Measurements from ENCODE around the gene B4GALT2. TPM values are rescaled to one million over a fixed set of nuclear protein-coding genes. Genes with fewer than 3 reads are reported as not detected.
A peak's percentile ranks its signal among the peaks of the same experiment; 100 is the strongest.

Gene B4GALT2
- total and polyA plus RNA-seq, 2 of the 8 experiments (the other 6 are each of a cell fraction or from before 2014, with no cell fraction given) = 56.5 to 121 TPM

GRCh38 chr1:43932786-43933385 is 46.1 kb upstream of the B4GALT2 start:
- H3K18ac ChIP-seq (ENCODE audit: extremely low read depth, low read length) = peak overlapping the region; percentile 41; the same call in 1 of the 2 replicates
- H3K9me3 ChIP-seq (ENCODE audit: insufficient read depth in 2 of 2, low read depth in 1 of 2, low read length in 1 of 2) = no peaks in the 10 kb centered on the region
- H3K79me1 ChIP-seq (ENCODE audit: low read depth, low read length) = no peaks in the 10 kb centered on the region
- H3K4ac ChIP-seq (replicated peaks; ENCODE audit: insufficient read length, low read depth, low read length) = peak overlapping the region; percentile 62
- peak overlapping the region; percentile 20 for H3K14ac ChIP-seq (ENCODE audit: insufficient read length)
- peak overlapping the region; percentile 6; the same call in 1 of the 2 replicates for H2AK5ac ChIP-seq (ENCODE audit: low read depth, low read length)
- H3K79me2 ChIP-seq (ENCODE audit: control insufficient read depth in 1 of 2, insufficient read depth in 2 of 2, low read length in 2 of 2) = no peaks in the 10 kb centered on the region
- no peak overlapping the region for H2BK120ac ChIP-seq (replicated peaks; ENCODE audit: low read depth, low read length)
- H2BK20ac ChIP-seq (ENCODE audit: low read length) = 0 out of 2 replicates have a peak overlapping the region, but pooled peaks have one; percentile 35
- DNase-seq (ENCODE audit: low read depth in 1 of 2, low spot score in 2 of 2) (no peak), FAIRE-seq (no peak)
- WGBS, 2 experiments (ENCODE audit: extremely low coverage in 1 of 2, insufficient coverage in 1 of 2, insufficient read length in 1 of 2, insufficient replicate concordance in 2 of 2, low coverage in 1 of 2, low lambda C conversion rate in 2 of 2, missing lambda C conversion rate in 1 of 2) = 30% methylated on average over 8 of the region's 8 CpGs; no CpG with 5 or more reads in 1 of the 2 experiments
- peaks cover 11% of the 10 kb centered on the region; the same call in 1 of the 2 replicates for H3K23me2 ChIP-seq (ENCODE audit: low read depth, low read length)
- H4K8ac ChIP-seq (ENCODE audit: extremely low read depth, insufficient read depth, low read length) = peak overlapping the region; percentile 53; the same call in 1 of the 2 replicates
- no peak overlapping the region for H4K91ac ChIP-seq (replicated peaks; ENCODE audit: insufficient read length, low read length)
- peak overlapping the region; percentile 70 for H3K56ac ChIP-seq (replicated peaks; ENCODE audit: insufficient read length, low read depth, low read length)
- H3K9ac ChIP-seq (replicated peaks in 1 of 4; ENCODE audit: extremely low read depth in 1 of 4, low read depth in 3 of 4, low read length in 3 of 4) = peak overlapping the region in 2 of 4 experiments; percentile 4 to 16; a peak in 3 of 7 replicates
- peaks cover 0 to 8% (median 4%) of the 10 kb centered on the region in 4 experiments; a peak in 5 of 7 replicates for H3K27me3 ChIP-seq (replicated peaks in 1 of 4; ENCODE audit: control insufficient read depth in 3 of 4, extremely low read depth in 1 of 4, insufficient read depth in 3 of 4, low read length in 3 of 4)
- peak overlapping the region; percentile 89 to 93 for H3K4me2 ChIP-seq (ENCODE audit: insufficient read depth in 1 of 2, low read depth in 2 of 2, low read length in 2 of 2)
- H3K23ac ChIP-seq (ENCODE audit: insufficient read length) = no peak overlapping the region
- H2BK5ac ChIP-seq (ENCODE audit: low read depth, low read length) = peak overlapping the region; percentile 85; the same call in 1 of the 2 replicates
- no peak overlapping the region for H2AFZ ChIP-seq (ENCODE audit: low read length)
- H4K5ac ChIP-seq (ENCODE audit: insufficient read length, low read depth, low read length) = no peak overlapping the region
- 0 out of 2 replicates have a peak overlapping the region, but pooled peaks have one; percentile 7 for H2BK12ac ChIP-seq (ENCODE audit: low read depth, low read length)
- peak overlapping the region; percentile 74; the same call in 1 of the 2 replicates for H2BK15ac ChIP-seq (ENCODE audit: low read length)
- ChIA-PET POLR2A (ENCODE audit: partially characterized antibody) (interaction anchor here (0.6 to 8.0 kb wide), 8 partner anchors 10 to 226 kb away, joined by 3 to 89 read pairs (median 4); no protein-coding TSS in a partner anchor), CTCF (ENCODE audit: partially characterized antibody) (interaction anchor here (0.7 to 18.6 kb wide), 20 partner anchors 10 to 223 kb away, joined by 3 to 618 read pairs (median 16); partner anchors contain the start of gene IPO13)
- H3K4me1 ChIP-seq (replicated peaks in 1 of 4; ENCODE audit: control insufficient read depth in 3 of 4, insufficient read depth in 4 of 4, low read length in 3 of 4) = peaks cover 11 to 32% (median 27%) of the 10 kb centered on the region in 4 experiments
- H3K36me3 ChIP-seq (ENCODE audit: control insufficient read depth in 2 of 4, insufficient read depth in 4 of 4, low read length in 3 of 4) = no peaks in the 10 kb centered on the region; a peak in 1 of 8 replicates
- peak overlapping the region; percentile 57 to 67 (median 62) for H3K4me3 ChIP-seq (ENCODE audit: extremely low read depth in 1 of 4, insufficient read depth in 2 of 4, low read depth in 3 of 4, low read length in 4 of 4)
- peaks cover 6 to 7% of the 10 kb centered on the region in 2 experiments for H4K20me1 ChIP-seq (replicated peaks in 1 of 2; ENCODE audit: control insufficient read depth in 1 of 2, insufficient read depth in 2 of 2, low read length in 2 of 2)
- peak; percentile 2 for TF ChIP-seq ASH2L (IDR thresholded peaks at IDR 0.05; ENCODE audit: low read length)
- TF ChIP-seq EGR1 (IDR thresholded peaks at IDR 0.05; ENCODE audit: borderline replicate concordance, low read depth, low read length) = no peak
- no peak overlapping the region for H3K27ac ChIP-seq (ENCODE audit: low read depth, low read length)

All from H1 (cell line).